GM19328 (cell line): Measurements from ENCODE around the gene PIGZ.

ENCODE experiments used
- ATAC-seq: cut with Tn5 transposase; IDR thresholded peaks from one replicate; pipeline ENCODE4 v1.9.1; 2021; ENCODE audit warnings: mild to moderate bottlenecking, moderate library complexity; ENCODE audit not compliant: unreplicated experiment

PIGZ gene

GRCh38 chr3:197002701-197003454 lies 34.2 kb upstream of the PIGZ start:
- ATAC-seq = peak; percentile 72

DNA sequence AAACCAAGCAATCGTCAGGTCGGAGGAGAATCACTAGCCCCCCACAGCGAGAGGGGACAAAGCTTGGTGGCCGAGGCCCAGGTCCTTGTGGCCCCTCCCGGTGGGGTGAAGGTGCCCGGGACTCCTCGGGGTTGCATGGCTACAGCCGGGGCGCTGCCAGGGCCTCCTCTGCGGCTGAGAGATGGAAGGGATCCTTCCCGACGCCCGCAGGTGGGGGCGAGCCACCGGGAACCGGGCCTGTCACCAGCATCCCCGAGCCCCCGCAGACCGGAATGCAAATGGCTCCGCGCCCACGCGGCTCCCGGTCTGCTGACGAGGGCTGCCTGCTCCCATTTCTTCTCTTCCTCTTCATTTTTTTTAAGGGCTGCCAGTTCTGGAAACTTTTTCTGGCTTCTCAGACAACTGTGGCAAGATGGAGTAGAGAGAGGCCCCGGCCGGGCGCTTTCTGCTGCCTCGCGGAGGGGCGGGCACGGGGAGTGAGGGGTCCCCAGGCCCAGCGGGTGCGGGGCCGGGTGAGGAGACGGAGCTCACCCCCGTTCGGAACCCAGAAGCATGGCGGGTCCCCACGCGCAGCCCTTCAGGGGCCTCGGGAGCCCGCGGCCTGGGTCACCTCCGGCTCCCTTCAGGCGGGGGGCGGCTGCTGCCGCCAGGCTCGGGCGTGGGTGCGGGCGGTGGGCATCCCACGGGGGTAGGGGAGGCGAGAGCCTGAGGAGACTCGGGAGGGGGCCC lies 33.5 kb upstream of the PIGZ start:
- ATAC-seq = no peak

DNA sequence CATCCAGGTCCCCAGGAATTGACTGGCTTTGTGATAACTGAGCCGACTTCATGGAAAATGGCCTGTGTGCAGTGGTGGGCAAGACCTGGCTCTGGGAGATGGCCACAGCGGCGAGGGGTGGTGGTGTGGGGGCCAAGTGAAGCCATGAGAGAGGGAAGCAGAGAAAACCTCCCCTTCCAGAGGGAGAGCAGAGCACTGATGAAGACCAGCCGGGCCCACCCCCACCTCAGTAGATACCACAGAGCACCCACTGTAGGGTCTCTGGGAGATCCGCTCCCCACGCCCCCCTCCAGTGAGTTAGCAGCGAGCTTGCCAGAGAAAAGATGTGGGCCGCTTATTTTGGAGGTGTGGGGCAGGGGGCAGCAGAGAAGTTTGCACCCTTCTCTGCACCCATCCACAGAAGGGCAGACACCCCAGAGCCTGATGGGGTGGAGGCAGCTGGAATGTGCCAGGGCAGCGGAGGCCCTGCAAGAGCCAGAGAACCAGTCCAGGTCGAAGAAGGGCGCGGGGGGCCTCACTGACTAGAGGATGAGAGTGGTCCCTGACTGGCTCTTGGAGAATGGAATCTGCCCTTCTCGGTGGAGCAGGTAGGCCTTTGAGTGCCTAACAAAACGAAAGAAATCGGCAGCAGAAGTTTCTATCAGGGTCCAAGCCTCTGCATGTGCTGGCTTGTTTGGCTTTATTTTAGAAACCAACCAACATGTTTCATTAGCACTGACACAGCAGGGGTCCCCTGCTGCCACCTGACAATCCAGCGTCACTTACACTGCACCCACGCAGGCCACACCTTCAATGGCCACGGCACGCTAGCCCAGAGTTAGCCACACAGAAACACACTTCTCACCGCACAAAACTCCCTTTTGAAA lies 32.7 kb upstream of the PIGZ start:
- no peak for ATAC-seq

GRCh38 chr3:197000211-197000610 lies 31.6 kb upstream of the PIGZ start:
- no peak for ATAC-seq

- no peak for ATAC-seq
Observed at GRCh38 chr3:196998966-196999760, 30.5 kb upstream of the PIGZ start.

GRCh38 chr3:196997311-196997710 lies 28.7 kb upstream of the PIGZ start:
- no peak for ATAC-seq

DNA sequence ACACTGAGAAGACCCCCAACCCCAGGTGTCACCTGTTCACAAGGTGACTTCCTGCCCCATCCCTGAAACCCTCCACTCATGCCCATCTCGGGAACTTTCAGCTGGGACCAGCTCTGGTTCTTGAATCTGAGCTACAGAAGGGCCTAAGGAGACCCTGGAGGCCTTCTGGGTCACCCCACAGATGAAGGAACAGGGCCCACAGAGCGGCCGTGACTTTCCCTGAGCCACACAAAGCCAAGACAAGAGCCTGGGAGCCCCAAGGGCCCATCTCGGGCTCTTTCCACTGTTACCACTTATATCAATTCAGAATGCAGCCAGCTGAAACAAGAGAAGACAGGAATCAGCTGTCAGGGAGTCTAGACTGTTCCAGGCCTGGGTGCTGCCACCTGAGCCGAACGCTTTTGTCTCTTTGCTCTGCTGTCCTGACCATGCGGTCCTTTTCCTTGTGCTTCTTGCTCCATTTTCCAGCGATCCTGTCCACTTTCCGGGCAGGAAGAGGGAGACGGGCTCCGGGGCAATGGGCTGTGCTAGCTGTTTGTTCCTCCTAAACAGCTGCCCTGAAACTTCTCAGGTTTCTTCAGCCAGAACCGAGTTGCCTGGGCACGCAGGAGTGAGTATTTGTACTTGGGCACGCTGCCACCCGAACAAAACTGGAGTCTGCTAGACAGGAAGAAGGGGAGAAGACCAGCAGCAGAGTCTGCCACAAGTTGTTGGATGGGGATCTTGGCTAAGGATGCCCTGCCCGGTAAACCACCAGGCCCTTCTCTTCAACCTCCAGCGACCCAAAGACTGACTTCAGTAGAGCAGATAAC lies 28.0 kb upstream of the PIGZ start:
- ATAC-seq = no peak

- ATAC-seq = no peak
Observed at GRCh38 chr3:196995646-196996355, 27.2 kb upstream of the PIGZ start.

- ATAC-seq = no peak
Observed at GRCh38 chr3:196995027-196995426, 26.4 kb upstream of the PIGZ start.

GRCh38 chr3:196994056-196994455 lies 25.4 kb upstream of the PIGZ start:
- no peak for ATAC-seq

DNA sequence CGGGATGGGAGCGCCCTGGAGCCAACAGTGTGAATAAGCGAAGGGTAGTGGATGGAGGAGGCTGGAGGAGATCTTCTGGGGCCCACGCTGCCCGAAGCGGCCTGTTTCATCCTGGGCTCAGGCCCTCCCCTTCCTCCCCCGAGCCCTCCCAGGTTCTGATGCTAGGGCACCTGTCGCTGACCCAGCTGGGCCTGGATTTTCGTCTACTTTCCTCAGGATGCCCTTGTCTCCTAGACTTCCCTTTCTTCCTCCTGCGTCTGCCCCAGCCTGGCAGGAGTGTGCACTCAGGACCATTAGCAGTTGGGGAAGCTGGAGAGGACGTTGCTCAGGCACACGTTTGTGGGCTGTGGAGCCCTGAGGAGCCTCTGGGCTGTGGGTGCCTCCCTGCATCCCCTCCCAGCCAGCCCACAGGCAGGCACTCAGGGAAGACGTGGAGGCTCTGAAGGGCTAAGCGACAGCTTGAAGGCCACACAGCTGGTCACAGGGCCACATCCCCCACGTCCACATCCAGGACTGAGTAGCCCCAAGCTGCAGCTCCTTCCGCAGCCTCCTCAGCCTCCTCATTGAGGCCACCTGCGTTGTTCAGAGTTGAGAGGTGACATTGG lies 23.9 kb upstream of the PIGZ start:
- ATAC-seq = no peak

DNA sequence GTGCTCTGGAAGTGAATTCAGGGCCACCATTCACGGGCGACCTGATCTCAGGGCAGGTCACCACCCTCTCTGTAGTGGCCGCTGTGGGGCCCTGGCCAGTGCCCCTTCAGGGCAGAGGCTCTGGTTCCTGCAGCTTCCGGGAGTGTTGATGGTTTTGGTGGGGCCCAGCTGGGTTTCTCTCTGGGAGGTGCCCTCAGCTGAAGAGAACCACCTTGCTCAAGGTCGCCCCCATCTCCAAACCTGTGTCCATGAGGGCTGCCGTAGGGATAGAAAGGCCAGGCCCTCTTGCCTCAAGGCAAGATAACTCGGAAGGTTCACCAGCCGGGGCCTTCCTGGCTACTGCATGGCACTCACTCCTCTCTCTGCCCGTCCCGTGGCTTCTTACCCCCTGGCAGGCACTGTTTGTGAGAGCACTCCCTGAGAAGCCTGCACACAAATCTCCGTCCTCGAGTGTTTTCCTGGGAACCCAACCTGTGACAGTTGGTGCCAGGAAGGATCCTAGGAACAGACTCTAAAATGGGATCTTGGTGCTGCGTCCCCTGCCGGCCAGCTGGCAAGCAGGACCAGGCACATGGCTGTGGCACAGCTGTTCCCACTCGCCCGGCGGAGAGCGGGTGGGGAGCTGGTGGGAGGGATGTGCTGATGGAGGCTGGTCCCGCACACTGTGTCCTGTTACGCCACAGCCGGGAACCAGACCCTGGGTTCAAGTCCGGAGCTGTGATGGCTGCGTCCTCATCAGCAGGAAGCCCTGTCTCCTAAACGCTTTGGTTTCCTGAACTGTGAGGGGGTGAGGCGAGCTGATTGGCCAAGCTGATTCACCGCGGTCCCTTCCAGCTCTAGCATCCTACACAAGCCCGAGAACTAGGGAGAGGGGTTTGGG lies 23.2 kb upstream of the PIGZ start:
- no peak for ATAC-seq

DNA sequence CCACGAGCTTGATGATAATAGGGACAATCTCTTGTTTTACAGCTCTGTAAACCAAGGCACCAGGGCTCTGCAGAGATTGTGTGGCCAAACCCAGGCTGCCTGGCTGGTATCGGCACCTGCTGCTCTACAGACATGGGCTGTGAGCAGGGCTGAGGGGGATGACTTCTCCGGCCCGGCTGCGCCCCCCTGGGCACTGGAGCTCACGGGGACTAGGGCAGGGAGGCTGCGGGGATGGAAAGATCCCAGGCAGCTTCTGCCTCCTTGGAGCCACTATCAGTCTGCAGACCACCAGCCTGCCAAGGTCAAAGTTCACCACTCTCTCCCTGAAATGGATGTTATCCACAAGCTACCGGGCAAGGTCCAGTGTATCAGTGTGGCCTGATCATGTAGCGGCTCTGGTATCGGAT lies 22.0 kb upstream of the PIGZ start:
- no peak for ATAC-seq

DNA sequence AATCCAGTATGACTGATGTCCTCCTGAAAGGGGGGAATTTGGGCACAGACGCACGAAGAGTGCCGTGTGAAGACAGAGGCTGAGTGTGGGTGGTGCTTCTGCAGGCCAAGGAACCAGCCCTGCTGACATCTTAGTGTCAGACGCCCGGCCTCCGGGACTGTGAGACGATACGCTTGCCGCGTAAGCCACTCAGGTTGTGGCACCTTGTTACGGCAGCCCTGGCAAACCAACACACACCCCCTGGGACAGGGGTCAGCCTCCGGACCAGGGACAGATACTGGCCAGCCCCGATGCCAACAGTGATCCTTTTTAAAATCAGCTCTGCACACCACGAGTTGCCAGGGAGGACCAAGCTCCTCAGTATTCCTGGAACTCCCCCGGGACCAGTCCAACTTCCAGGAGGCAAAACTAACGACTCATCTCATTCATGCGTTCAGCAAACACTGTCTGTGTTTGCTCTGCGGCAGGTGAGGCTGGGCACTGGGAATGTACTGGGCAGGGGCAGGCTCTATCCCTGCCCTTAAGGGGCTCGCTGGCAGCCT lies 21.2 kb upstream of the PIGZ start:
- ATAC-seq = no peak

DNA sequence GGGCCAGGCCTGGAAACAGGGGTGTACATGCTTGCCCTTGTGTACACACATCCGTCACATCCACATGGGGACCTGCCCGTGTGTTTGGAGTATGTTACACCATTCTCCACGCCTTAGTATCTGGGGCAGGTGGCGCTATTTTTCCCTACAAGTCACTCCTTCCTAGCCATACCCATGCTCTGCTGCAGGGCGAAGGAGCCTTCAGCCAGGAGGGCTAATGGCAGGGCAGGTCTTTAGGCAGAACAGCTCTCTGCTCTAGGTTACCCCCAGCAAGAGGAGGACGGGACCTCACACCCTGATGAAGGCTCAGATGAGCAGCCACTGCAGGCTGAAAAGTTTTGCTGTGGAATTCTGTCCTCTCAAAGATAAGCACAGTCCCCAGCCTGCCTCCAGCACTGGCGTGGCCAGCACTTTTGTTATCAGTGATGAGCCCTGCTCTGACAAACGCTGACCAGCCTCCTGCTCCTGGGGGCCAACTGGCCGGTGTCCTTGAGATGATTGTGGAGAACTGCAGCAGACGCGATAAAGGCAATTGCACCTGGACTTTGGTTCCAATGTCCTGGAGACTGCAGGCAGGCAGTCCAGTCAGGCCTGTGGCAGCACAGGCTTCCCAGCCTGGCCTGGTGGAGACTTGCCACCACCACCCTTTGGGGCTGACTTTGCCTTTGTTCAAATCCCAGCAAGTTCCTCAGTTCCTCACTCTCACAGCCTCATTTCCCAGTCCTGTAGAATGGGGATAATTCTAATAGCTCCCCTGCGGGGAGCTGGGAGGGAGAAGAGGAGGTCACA lies 19.8 kb upstream of the PIGZ start:
- no peak for ATAC-seq

GRCh38 chr3:196987022-196987421 lies 18.4 kb upstream of the PIGZ start:
- no peak for ATAC-seq
